HG03039 (cell line): Measurements from ENCODE around the gene SMIM41.

Experiments
- ATAC-seq: cut with Tn5 transposase; IDR thresholded peaks from one replicate; pipeline ENCODE4 v1.9.1; 2021; ENCODE audit warnings: mild to moderate bottlenecking, moderate library complexity; ENCODE audit not compliant: unreplicated experiment

SMIM41 gene

GRCh38 chr12:52120951-52121823 is 41.7 kb downstream of the SMIM41 start:
- ATAC-seq, result no peak

DNA sequence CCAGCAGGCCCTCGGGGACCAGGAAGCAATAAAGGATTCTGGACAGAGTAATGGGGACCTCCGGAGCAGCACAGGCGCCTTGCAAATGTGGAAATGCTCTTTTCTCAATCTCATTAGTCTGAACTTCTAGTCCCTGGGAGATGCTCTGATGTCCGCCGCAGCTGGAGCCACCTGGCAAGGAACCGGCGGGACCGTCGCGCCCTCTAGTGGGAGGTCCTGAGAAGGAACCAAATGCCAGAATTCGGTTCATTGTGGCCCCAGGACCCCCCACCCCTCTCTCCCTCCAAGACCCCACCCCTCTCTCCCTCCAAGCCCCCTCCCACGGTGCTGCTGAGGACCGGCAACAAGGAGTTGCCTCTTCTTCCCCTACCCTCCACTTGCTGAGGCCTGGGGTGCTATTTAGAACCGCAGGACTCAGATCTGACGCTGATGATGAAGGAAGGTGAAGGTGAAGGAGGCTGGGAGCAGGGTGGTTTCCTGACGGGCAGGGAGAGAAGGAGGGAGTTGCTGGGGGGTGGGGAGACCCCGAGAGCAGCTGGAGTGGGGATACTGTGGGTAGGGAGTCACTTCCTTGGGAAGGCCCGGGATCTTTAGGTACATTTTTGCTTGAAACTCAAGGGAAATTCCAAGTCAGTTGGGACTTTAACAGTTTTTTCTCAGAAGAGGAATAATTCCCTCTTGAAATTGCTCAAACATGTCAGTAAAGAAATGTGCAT is 42.5 kb downstream of the SMIM41 start:
- ATAC-seq, result no peak

GRCh38 chr12:52122540-52122871 is 43.0 kb downstream of the SMIM41 start:
- ATAC-seq, result no peak

DNA sequence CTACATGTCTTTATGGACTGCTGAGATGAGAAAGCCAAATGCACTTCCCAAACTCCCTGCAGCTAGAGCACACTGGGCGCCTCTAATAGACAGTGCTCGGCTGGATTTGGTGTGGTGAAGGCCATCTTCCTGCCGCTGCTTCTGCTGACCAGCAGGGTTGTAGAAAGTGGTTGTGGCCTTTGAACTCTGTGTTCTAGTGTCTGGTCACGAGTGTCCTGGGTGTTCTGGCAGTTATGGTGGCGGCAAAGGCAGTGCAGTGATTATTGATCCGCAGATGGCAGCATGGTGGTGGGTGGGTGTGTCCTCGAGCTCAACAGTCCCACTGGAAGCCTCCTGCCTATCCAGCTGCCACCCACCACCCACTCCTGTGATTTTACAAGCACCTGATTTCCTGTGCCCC is 43.4 kb downstream of the SMIM41 start:
- no peak for ATAC-seq

DNA sequence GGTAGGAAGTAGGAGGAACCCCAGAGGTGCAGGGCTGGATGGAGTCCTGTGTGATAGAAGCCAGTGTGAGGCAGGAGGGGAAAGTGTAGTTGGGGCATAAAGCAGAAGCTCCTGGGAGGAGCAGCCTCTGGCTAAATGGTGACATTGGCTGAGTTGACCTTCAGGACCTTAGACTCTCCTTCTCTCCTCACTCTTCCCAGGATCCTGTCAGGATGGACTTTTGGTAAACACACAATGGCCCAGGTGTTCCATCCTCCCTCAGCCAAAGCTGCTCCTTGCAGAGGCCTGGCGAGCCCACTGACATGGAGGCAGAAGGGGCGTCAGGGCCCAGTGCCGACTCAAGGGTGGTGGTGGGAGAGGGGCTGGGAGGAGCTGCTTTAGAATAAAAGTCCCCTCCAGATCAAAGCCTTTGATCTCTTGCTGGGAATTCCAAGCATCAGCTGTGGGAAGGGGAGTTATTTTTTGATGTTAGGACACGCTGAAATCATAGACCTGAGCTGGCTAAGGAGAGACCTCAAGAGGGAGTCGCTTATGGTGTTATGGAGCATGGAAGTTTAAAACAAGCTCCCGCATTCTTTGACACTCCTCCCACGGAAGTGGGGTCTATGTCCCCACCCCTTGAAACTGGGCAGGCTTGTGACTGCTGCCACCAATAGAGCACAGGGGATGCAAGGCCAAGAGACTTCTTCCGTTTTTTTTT is 44.1 kb downstream of the SMIM41 start:
- ATAC-seq, result no peak

GRCh38 chr12:52125476-52125900 is 46.0 kb downstream of the SMIM41 start:
- no peak for ATAC-seq

DNA sequence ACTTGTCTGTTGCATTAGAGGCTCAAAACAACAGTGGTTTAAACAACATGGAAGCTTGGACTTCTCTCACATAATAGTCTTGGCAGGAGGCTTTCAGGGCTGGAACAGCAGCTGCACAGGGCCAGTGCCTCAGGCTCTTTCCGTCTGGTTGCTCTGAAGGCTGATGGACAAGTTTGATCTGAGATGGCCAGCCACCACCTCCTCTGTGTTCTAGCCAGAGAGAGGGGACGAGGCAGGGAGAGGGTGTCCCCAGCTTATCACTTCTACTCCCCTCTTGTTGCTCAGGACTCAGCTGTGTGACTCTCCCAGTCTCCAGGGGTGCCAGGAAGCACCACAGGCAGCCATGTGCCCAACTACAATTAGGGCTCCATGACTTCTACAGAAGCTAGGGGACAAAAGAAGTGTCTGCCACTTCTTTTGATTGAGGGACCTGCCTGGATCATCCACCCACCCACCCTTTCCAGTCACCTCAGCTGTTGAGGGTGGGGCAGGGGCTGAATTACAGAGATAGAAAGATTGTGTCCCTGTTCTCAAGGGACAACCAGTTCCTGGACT is 46.6 kb downstream of the SMIM41 start:
- ATAC-seq, result no peak

- ATAC-seq, result no peak
Measured at GRCh38 chr12:52126605-52127578, 47.4 kb downstream of the SMIM41 start.

GRCh38 chr12:52127683-52128450 is 48.4 kb downstream of the SMIM41 start:
- no peak for ATAC-seq

GRCh38 chr12:52130711-52131110 is 51.2 kb downstream of the SMIM41 start:
- no peak for ATAC-seq

DNA sequence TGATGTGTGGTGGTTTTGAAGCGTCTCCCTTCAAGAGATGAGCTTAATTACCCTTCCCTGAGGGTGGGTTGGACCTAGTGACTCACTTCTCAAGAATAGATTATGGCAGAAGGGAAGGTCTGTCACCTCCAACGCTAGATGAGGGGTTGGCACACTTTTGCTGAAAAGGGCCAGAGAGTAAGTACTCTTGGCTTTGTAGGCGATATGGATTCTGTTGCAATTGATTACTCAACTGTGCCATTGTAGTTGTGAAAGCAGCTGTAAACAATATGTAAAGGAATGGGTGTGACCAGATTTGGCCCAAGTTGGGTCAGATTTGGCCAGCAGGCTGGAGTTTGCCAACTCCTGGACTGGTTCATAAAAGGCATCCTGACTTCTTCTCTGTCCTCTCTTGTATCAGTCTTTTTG is 53.3 kb downstream of the SMIM41 start:
- no peak for ATAC-seq

DNA sequence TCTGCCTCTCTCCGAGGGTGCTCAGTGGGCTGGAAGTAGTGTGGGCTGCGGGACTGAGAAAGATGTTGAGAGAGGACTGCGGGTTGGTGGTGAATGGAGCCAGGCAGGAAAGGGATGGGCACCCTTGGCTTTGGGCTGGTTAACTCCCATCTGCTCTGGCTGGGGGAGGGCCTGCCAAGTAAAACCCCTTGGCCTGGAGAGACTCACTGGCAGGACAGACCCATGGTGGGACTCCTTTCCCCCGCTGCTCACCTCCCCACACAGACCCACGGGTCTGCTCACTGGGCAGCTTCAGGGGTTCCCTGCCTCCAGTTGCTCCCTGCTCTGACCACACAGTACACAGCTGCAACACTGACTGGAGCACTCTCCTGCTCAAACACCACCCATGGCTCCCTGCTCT is 58.2 kb downstream of the SMIM41 start:
- no peak for ATAC-seq

GRCh38 chr12:52139147-52139546 is 59.6 kb downstream of the SMIM41 start:
- ATAC-seq, result no peak

DNA sequence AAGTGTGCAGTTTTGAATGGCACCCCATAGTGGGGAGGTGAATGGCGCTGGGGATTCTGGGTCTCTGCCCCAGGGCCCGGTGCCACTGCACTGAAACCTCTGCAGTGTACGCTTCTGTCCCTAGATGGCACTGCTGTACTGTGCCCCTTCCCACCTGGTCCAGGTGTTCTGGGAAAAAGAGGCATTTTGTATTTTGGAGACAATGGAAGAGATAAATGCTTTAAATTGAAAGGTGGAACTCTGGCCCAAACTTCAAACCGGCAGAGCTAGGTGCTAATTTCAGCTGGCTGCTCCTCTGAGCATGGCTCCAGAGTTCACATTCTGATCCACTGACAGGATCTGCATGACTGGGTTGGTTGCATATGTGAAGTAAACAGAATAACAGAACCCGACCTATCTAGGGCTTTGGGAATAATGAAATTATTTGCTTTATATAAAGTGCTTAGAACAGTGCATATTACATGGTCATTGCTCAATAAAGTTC is 60.1 kb downstream of the SMIM41 start:
- ATAC-seq, result no peak

- no peak for ATAC-seq
Measured at GRCh38 chr12:52141306-52141705, 61.8 kb downstream of the SMIM41 start.

GRCh38 chr12:52141875-52142274 is 62.4 kb downstream of the SMIM41 start:
- ATAC-seq, result no peak

DNA sequence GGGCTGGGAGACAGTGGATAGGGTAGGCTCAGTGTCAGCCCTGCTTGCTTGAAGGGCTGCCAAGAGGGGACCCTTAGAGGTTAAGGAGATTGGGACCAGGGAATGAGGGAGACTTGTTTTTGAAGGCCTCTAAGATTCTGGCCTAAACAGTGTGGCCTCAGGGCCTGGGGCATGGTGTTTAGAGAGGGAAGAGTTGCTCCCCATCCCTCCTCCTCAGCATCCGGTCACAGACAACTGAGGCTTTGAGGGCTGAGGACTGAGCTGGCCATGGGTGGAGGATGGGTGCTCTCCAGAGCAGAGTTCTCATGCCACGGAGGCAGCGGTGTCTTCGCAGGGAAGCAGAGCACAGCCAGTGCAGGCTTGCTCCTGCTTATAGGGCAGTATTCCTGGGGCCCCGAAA is 62.9 kb downstream of the SMIM41 start:
- no peak for ATAC-seq

- ATAC-seq, result no peak
Measured at GRCh38 chr12:52144512-52145227, 65.2 kb downstream of the SMIM41 start.
